NCI-H1417 (cell line): ENCODE measurements around the gene LIPT2.

ENCODE experiments used
- DNase-seq, 3 experiments: peaks; one replicate each; lab custom pipeline; 2025; lab: John Stamatoyannopoulos, UW

The LIPT2 gene

GRCh38 chr11:74494916-74495315 is 1.4 kb upstream of the LIPT2 start:
- DNase-seq = no peak

GRCh38 chr11:74493791-74494630 is 487 bp upstream of the LIPT2 start:
- DNase-seq = no peak

- DNase-seq = peak in 1 of 3 experiments; percentile 22
These were observed 1.4 kb downstream of the LIPT2 start for GRCh38 chr11:74492084-74492483.

GRCh38 chr11:74490941-74491340 is 2.6 kb downstream of the LIPT2 start:
- DNase-seq = no peak

GRCh38 chr11:74487875-74488274 is 5.6 kb downstream of the LIPT2 start:
- no peak for DNase-seq

- no peak for DNase-seq
These were observed 7.7 kb downstream of the LIPT2 start for GRCh38 chr11:74485868-74486267.

GRCh38 chr11:74480688-74481417 is 12.7 kb downstream of the LIPT2 start:
- DNase-seq = no peak

- no peak for DNase-seq
These were observed 13.8 kb downstream of the LIPT2 start for GRCh38 chr11:74479732-74480123.

- no peak for DNase-seq
These were observed 14.4 kb downstream of the LIPT2 start for GRCh38 chr11:74478877-74479731.

GRCh38 chr11:74476536-74476935 is 17.0 kb downstream of the LIPT2 start:
- DNase-seq = no peak

GRCh38 chr11:74474316-74474715 is 19.2 kb downstream of the LIPT2 start:
- no peak for DNase-seq

- no peak for DNase-seq
These were observed 19.9 kb downstream of the LIPT2 start for GRCh38 chr11:74473382-74474173.

GRCh38 chr11:74471668-74472429 is 21.7 kb downstream of the LIPT2 start:
- DNase-seq = no peak

- DNase-seq = no peak
These were observed 22.5 kb downstream of the LIPT2 start for GRCh38 chr11:74471037-74471436.

- DNase-seq = peak in 2 of 3 experiments; percentile 32 to 55
These were observed 23.0 kb downstream of the LIPT2 start for GRCh38 chr11:74470526-74470925.

- no peak for DNase-seq
These were observed 24.6 kb downstream of the LIPT2 start for GRCh38 chr11:74468936-74469335.

GRCh38 chr11:74468521-74468920 is 25.0 kb downstream of the LIPT2 start:
- no peak for DNase-seq

- DNase-seq = peak in 1 of 3 experiments; percentile 25
These were observed 25.5 kb downstream of the LIPT2 start for GRCh38 chr11:74468058-74468457.

GRCh38 chr11:74466916-74467885 is 26.3 kb downstream of the LIPT2 start, which contains the start of gene KCNE3:
Gene KCNE3 (minus strand): TSS chr11:74467549. CDS start chr11:74457563, 9,986 bp downstream.
- no peak for DNase-seq
